OCI-LY1 (cell line): ENCODE measurements around the gene PTX4.

Source experiments
- H2AFZ ChIP-seq: fragments of 200-600 bp; sonication (generic), shearing (Covaris generic); 2 replicates; pipeline ENCODE4 v1.6.0; 2014; ENCODE audit warnings: antibody characterized with exemption, mild to moderate bottlenecking, low read length
- H3F3A ChIP-seq: fragments of 200-600 bp; sonication (generic), shearing (Covaris generic); 2 replicates; pipeline ENCODE4 v1.6.0; 2014; ENCODE audit warnings: mild to moderate bottlenecking, antibody characterized with exemption, low read length, moderate library complexity; ENCODE audit not compliant: insufficient read depth
- H3K27ac ChIP-seq: fragments of 200-600 bp; sonication (generic); 2 replicates; pipeline ENCODE4 v1.5.1; 2014; ENCODE audit warnings: low read length, mixed run types, mild to moderate bottlenecking, low read depth; ENCODE audit not compliant: poor library complexity, severe bottlenecking
- H3K27me3 ChIP-seq: fragments of 200-600 bp; sonication (generic); 2 replicates; pipeline ENCODE4 v1.6.0; 2014; ENCODE audit warnings: antibody characterized with exemption, mild to moderate bottlenecking, low read length, moderate library complexity; ENCODE audit not compliant: insufficient read depth
- H3K36me3 ChIP-seq: fragments of 200-600 bp; sonication (generic); 2 replicates; pipeline ENCODE4 v1.6.1; 2014; ENCODE audit warnings: mild to moderate bottlenecking, antibody characterized with exemption, low read length, moderate library complexity, mixed read lengths; ENCODE audit not compliant: insufficient read depth
- H3K4me1 ChIP-seq: fragments of 200-600 bp; sonication (generic); 2 replicates; pipeline ENCODE4 v1.5.1; 2014; ENCODE audit warnings: mild to moderate bottlenecking, low read length, moderate library complexity; ENCODE audit not compliant: insufficient read depth, severe bottlenecking
- H3K4me2 ChIP-seq: fragments of 200-600 bp; sonication (generic), shearing (Covaris generic); 2 replicates; pipeline ENCODE4 v1.6.1; 2014; ENCODE audit warnings: low read length
- H3K4me3 ChIP-seq: fragments of 200-600 bp; sonication (generic); 2 replicates; pipeline ENCODE4 v1.5.1; 2014; ENCODE audit warnings: low read length, low read depth, mild to moderate bottlenecking, mixed read lengths; ENCODE audit not compliant: poor library complexity, severe bottlenecking
- H3K79me2 ChIP-seq: fragments of 200-600 bp; shearing (Covaris generic); 2 replicates; pipeline ENCODE4 v1.6.1; 2016; ENCODE audit warnings: mixed run types, low read length, mixed read lengths; ENCODE audit not compliant: insufficient read depth
- H3K9ac ChIP-seq: fragments of 200-600 bp; sonication (generic), shearing (Covaris generic); 2 replicates; pipeline ENCODE4 v1.6.1; 2014; ENCODE audit warnings: mild to moderate bottlenecking, low read length, mixed read lengths
- H3K9me2 ChIP-seq: fragments of 200-600 bp; sonication (generic), shearing (Covaris generic); 2 replicates; pipeline ENCODE4 v1.6.1; 2014; ENCODE audit warnings: low read depth, mild to moderate bottlenecking, low read length, mixed read lengths
- H3K9me3 ChIP-seq: fragments of 200-600 bp; shearing (Covaris generic); 2 replicates; pipeline ENCODE4 v1.6.1; 2014; ENCODE audit warnings: low read length, mixed read lengths
- H4K20me1 ChIP-seq: fragments of 200-600 bp; sonication (generic), shearing (Covaris generic); 2 replicates; pipeline ENCODE4 v1.6.0; 2016; ENCODE audit warnings: mild to moderate bottlenecking, low read length; ENCODE audit not compliant: insufficient read depth
- CTCF ChIP-seq: fragments of 200-600 bp; sonication (generic), shearing (Covaris generic); IDR thresholded peaks from 2 replicates; pipeline ENCODE4 v1.5.1; 2017; ENCODE audit warnings: mild to moderate bottlenecking, antibody characterized with exemption, low read length, moderate library complexity, mixed read lengths
- EZH2 ChIP-seq: fragments of 200-600 bp; sonication (generic), shearing (Covaris generic); IDR thresholded peaks from 2 replicates; pipeline ENCODE4 v1.8.0; 2017; ENCODE audit warnings: borderline replicate concordance, mixed run types, mild to moderate bottlenecking, antibody characterized with exemption, low read length, moderate library complexity, mixed read lengths

The PTX4 gene

GRCh38 chr16:1451702-1452392 is 36.9 kb downstream of the PTX4 start:
- H3K27ac ChIP-seq, result no peak overlapping the region
- H3K9me2 ChIP-seq, result no peaks in the 10 kb centered on the region
- H3K9ac ChIP-seq, result no peak overlapping the region
- no peaks in the 10 kb centered on the region for H3K27me3 ChIP-seq
- H3K79me2 ChIP-seq, result no peaks in the 10 kb centered on the region
- H3K4me1 ChIP-seq, result no peaks in the 10 kb centered on the region
- no peaks in the 10 kb centered on the region for H3K9me3 ChIP-seq
- H2AFZ ChIP-seq, result no peak overlapping the region
- H3K4me3 ChIP-seq, result no peak overlapping the region
- H3K4me2 ChIP-seq, result no peak overlapping the region
- no peaks in the 10 kb centered on the region for H4K20me1 ChIP-seq
- peaks cover 30% of the 10 kb centered on the region for H3K36me3 ChIP-seq
- H3F3A ChIP-seq, result no peaks in the 10 kb centered on the region
- no peak for TF ChIP-seq CTCF
- no peak for TF ChIP-seq EZH2

- no peaks in the 10 kb centered on the region for H4K20me1 ChIP-seq
- H3K27ac ChIP-seq, result no peak overlapping the region
- H3K4me2 ChIP-seq, result no peak overlapping the region
- H3K27me3 ChIP-seq, result no peaks in the 10 kb centered on the region
- H2AFZ ChIP-seq, result no peak overlapping the region
- no peaks in the 10 kb centered on the region for H3K4me1 ChIP-seq
- no peak for TF ChIP-seq EZH2
- no peak for TF ChIP-seq CTCF
- no peak overlapping the region for H3K4me3 ChIP-seq
- H3F3A ChIP-seq, result no peaks in the 10 kb centered on the region
- H3K9ac ChIP-seq, result no peak overlapping the region
- H3K36me3 ChIP-seq, result peaks cover 37% of the 10 kb centered on the region
- H3K9me2 ChIP-seq, result no peaks in the 10 kb centered on the region
- no peaks in the 10 kb centered on the region for H3K9me3 ChIP-seq
- no peaks in the 10 kb centered on the region for H3K79me2 ChIP-seq
These were observed 37.9 kb downstream of the PTX4 start for GRCh38 chr16:1450841-1451240.

- Histone ChIP-seq H3K4me2 (no peak overlapping the region), H3K79me2 (no peaks in the 10 kb centered on the region), H3F3A (no peaks in the 10 kb centered on the region), H3K9ac (no peak overlapping the region), H3K4me3 (no peak overlapping the region), H3K27ac (no peak overlapping the region), H3K36me3 (peaks cover 35% of the 10 kb centered on the region), H3K9me2 (no peaks in the 10 kb centered on the region), H2AFZ (no peak overlapping the region), H4K20me1 (no peaks in the 10 kb centered on the region), H3K27me3 (peaks cover 4% of the 10 kb centered on the region; the same call in 1 of the 2 replicates), H3K4me1 (peaks cover 3% of the 10 kb centered on the region), H3K9me3 (no peaks in the 10 kb centered on the region)
- TF ChIP-seq CTCF, result peak; percentile 21; the same call in 1 of the 2 replicates
- TF ChIP-seq EZH2, result no peak
These were observed 38.5 kb downstream of the PTX4 start for GRCh38 chr16:1450218-1450617.
